ENCODE measurements around the gene PMEL.
"Not testable (repeated sequence)": the region's sequence is repeated elsewhere in the genome, so short reads cannot be mapped to it uniquely, and the experiment has no call there.

Gene PMEL

DNA sequence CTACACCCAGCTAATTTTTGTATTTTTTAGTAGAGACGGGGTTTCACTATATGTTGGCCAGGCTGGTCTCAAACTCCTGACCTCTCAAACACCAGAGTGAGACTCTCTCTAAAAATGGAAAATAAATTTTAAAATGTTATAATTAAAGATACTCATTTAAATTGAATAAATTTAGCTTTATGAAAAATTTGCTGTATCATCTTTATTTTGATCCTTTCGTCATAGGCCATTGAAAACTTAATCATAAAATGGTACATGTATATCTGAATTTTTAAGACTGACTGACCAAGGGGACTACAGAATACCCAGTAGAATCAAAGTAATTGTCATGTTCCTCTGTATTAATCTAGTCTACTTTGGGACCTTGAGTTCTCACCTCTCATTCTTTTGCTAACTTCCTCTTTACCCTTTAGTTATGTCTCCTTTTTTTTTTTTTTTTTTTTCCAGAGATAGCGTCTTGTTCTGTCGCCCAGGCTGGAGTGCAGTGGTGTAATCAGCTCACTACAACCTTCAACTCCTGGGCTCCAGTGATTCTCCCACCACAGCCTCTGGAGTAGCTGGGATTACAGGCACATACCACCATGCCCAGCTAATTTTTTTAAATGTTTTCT is 17.5 kb upstream of the PMEL start:
- no peak for DNase-seq (ENCODE audit: low read depth, low spot score)

DNA sequence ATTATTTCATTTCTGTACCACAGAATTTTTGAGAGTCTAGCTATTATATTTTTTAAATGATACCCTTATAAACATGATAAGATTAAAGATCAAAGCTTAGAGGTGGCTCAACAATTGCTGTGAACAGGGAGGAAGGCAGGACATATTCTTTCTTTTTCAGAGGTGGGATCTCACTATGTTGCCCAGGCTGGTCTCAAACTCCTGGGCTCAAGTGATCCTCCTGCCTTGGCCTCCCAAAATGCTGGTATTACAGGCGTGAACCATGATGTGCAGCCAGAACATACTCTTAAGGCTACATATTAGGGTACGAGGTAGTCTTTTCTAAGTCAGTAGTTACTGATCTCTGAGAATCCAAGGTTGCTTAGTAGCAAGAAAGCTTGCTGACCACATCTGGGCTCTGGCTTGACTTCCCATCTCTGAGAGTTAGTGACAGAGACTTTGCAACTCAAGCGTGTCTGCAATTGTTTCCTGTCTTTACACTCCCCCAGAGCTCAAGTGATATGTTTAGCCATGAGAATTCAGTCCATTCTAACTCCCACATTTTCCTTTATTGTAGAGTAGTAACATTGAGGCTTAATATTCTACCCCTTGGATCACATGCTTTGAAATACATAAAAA is 16.6 kb upstream of the PMEL start:
- DNase-seq (ENCODE audit: low read depth, low spot score): no peak

DNA sequence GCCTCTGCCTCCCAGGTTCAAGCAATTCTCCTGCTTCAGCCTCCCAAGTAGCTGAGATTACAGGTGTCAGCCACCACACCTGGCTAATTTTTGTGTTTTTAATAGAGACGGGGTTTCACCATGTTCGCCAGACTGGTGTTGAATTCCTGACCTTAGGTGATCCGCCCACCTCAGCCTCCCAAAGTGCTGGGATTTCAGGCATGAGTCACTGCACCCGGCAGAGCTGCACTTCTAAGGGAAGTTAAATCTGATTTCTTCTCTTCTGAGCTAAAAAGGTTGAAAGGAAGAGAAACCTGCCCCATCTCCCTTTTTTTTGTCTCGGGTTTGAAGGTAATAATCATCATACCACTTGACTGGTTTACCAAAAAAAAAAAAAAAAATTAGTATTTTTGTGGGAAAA is 16.0 kb upstream of the PMEL start:
- not testable (repeated sequence) for DNase-seq (ENCODE audit: low read depth, low spot score)

DNA sequence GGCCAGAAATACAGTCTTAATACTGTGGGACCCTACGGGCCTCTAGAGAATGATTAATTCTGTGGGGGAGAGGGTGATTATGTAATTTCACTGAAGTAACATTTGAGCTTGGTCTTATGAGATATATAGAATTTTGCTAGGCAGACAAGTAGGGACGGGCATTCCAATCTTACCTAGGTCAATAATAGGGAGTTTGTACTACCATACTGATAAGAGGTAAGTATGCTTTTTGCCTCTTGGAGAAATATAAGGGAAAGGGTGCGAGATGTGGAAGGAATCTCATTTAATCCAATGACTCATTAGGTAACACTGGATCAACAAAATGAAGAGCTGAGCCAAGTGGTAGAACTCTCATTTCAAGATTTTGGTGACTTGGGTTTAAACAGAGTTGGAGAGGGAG is 13.2 kb upstream of the PMEL start:
- DNase-seq (ENCODE audit: low read depth, low spot score): no peak

DNA sequence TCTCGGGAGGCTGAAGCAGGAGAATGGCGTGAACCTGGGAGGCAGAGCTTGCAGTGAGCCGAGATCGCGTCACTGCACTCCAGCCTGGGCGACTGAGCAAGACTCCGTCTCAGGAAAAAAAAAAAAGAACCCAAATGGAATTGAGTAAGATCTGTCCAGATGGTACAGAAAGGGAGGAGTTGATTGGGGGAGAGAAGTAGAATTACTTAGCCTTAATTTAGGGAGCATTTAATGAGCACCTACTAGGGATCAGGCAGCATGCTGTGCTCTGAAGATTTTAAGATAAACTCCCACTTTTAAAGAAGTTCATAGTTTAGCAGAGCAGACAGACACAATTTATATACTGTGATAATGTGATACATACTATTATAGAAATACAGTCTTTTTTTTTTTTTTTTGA is 12.6 kb upstream of the PMEL start:
- no peak for DNase-seq (ENCODE audit: low read depth, low spot score)

DNA sequence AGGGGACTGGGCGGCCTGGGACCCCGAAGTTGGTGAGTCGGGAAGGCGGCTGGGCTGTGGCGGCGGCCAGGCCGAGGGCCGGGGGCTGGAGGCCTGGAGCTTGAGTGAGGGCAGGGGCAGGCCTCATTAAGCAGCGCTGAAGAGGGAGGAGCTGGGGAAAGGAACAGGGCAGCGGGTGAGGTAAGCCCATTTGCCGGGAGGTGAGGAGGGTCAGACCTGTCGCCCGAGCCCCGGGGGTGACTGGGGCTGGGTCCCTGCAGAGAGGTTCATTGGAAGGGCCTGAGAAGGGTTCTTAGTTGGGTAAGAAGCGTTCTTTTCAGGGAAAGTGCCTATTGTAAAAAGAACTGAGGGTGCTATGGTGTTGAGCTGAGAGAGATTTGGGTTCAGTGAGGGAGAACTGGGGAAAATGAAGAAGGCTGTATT is 8.5 kb upstream of the PMEL start:
- no peak for DNase-seq (ENCODE audit: low read depth, low spot score)

DNA sequence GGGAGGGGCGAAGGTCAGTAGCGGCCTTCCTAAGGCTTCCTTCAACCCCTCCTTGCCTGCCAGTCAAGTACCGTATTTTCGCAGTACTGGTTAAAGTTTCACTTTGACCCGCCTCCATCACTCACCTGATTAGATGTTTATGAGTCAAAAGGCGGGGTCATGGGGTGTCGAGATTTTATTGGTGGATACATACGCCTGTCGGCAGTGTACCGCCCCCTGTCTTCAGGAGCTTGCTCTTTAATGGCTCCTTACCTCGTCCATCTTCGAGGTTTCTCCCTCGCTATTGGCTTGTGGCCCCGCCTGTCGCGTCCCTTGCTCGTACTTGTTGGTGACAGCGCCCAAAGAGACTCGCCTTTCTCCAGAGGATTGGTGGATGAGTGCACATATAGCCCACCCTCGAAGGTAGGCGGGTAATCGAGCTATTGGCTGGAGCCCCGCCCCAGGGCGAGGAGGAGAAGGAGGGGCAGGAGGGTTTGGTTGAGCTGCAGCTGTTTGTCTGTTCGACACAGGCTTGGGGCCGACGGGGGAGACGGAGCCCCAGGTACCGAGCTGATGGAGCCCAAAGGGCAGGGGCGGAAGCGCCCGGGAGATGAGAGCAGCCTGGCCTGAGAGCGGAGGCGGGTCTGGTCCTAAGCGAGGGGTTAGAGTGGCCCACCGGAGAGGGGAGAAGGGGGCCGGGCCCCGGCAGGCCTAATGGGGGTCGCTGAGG is 7.9 kb upstream of the PMEL start, which contains the start of gene RAB5B:
TSS of gene RAB5B (plus strand) at position 480 of the 709 bp plus-strand sequence. CDS start 12,883 bp downstream, outside the sequence.
- DNase-seq (ENCODE audit: low read depth, low spot score): peak; percentile 95

DNA sequence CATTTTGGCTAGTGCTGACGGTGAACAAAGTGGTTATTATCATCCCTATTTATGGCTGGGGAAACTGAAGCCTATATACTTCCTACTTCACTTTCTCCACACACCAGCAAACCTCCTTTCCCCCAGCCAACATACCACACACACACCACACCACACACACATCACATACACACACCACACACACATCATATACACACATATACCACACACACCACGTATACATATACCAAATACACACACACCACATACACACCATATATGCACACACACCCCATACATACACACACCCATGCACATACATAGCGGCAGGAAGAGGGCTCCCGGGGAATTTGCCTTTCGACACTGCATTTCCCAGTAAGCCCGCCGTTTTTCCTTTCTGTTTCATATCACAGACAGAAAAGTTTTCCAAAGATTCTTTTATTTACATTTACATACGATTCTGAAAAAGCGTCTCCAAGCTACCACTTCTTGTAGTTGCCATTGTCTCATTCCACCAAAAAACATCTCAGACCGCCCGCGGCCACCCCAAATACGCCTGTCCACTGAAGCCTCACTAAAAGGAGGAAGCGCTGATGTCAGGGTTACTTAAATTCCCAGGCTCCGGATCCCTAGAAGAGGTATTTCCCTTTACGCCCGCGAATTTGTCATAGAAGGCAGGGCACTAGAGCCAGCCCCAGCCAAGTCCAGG is 7.2 kb upstream of the PMEL start:
- DNase-seq (ENCODE audit: low read depth, low spot score): no peak

DNA sequence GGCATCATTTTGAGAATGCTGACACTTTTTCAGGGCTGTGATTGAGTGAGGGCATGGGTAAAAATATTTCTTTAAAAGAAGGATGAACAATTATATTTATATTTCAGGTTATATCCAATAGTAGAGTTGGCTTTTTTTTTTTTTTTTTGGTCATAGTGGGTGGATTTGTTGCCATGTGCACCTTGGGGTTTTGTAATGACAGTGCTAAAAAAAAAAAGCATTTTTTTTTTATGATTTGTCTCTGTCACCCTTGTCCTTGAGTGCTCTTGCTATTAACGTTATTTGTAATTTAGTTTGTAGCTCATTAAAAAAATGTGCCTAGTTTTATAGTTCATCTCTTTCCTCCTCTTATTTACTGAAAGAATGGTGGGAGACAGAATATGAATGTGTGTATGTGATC is 6.6 kb upstream of the PMEL start:
- no peak for DNase-seq (ENCODE audit: low read depth, low spot score)

DNA sequence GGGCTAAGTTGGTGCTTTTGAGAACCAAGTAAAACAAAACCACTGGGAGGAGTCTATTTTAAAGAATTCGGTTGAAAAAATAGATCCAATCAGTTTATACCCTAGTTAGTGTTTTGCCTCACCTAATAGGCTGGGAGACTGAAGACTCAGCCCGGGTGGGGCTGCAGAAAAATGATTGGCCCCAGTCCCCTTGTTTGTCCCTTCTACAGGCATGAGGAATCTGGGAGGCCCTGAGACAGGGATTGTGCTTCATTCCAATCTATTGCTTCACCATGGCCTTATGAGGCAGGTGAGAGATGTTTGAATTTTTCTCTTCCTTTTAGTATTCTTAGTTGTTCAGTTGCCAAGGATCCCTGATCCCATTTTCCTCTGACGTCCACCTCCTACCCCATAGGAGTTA is 6.2 kb upstream of the PMEL start:
- no peak for DNase-seq (ENCODE audit: low read depth, low spot score)

DNA sequence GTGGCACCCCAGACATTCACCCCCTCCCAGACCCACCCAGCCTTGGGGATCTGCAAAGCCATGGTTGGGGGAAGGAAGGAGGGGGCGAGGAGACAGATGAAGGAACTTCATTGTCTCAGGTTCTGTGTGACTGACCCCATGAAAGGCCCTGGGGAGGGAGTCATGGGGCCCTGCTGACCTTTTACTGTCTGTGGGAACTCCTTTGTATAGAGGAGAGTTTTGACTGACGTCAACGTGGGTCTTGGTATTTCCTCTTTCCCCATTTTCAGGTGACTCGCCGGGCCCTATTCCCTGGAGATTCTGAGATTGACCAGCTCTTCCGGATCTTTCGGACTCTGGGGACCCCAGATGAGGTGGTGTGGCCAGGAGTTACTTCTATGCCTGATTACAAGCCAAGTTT is 4.9 kb upstream of the PMEL start:
- no peak for DNase-seq (ENCODE audit: low read depth, low spot score)

DNA sequence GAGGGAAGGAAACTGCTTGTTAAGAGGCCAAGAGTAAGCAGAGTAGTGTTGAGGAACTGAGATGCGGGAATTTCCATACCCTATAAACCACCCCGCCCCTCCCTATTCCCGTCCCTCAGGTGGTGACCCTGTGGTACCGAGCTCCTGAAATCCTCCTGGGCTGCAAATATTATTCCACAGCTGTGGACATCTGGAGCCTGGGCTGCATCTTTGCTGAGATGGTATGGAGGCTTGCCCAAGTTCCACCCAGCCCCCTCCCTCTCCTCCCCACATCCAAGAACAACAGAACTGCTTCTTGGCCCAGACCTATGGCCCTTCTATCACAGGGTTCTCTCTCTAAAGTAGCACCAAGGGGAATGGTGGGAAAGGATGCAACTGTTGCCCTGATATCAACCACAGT is 3.5 kb upstream of the PMEL start:
- DNase-seq (ENCODE audit: low read depth, low spot score): no peak

DNA sequence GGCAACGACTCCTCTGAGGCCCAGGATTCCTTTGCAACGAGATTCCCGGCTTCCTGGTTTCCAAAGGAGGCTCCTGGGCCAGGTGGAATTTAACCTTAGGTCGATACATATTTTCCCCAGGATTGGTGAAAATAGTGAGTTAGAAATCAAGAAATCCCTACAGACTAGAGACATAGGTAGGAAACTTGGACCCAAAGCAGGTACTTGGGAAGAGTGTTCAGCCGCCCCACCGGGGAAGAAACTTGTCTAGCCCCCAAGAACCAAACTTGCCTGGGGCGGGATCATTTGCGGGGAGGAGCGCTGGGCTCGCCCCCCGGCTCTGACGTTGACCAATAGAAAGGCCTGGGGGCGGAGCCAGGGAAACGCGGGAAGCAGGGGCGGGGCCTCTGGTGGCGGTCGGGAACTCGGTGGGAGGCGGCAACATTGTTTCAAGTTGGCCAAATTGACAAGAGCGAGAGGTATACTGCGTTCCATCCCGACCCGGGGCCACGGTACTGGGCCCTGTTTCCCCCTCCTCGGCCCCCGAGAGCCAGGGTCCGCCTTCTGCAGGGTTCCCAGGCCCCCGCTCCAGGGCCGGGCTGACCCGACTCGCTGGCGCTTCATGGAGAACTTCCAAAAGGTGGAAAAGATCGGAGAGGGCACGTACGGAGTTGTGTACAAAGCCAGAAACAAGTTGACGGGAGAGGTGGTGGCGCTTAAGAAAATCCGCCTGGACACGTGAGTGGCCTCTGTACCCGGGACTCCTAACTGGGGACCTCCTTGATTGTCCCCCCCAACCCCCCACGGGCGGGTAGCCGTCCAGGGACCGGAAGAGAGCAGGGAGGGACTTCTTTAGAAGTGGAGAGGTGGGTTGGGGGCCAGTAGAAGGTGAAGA is 803 bp upstream of the PMEL start, which contains the start of gene CDK2:
TSS of gene CDK2 (plus strand) at position 423 of the 874 bp plus-strand sequence. CDS start at position 602, 179 bp downstream.
- DNase-seq (ENCODE audit: low read depth, low spot score): peak; percentile 76

DNA sequence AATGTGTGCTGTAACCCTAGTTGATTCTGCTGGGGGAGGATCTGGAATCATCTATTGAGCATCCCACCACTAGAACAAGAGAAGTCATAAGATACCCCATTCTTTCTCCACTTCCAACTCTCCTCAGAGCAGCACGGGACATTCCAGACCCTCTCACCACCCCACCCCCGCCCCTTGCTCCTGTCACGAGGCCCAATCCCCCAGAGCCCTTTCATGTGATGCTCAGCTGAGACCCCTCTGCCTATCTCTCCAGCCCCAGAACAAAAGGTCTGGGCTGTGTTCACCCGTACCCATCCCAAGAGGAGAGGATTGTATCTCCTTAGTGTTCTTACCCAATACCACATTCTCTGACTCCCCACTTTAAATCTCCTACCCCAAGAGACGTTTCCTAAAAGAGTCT is 602 bp downstream of the PMEL start:
- no peak for DNase-seq (ENCODE audit: low read depth, low spot score)

DNA sequence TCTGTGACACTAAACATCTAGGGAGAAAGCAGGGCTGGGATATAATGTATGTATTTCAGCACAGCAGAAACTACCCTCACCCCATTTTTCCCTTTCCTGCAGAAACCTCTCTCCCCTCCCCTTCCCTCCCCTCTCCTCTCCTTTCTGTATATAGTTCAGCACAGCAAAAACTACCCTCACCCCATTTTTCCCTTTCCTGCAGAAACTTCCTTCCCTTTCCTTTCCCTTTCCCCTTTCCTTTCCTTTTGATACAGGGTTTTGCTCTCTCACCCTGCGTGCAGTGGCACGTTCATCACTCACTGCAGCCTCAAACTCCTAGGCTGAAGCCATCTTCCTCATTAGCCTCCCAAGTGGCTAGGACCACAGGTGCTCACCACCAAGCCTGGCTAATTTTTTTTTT is 2.1 kb downstream of the PMEL start:
- no peak for DNase-seq (ENCODE audit: low read depth, low spot score)

DNA sequence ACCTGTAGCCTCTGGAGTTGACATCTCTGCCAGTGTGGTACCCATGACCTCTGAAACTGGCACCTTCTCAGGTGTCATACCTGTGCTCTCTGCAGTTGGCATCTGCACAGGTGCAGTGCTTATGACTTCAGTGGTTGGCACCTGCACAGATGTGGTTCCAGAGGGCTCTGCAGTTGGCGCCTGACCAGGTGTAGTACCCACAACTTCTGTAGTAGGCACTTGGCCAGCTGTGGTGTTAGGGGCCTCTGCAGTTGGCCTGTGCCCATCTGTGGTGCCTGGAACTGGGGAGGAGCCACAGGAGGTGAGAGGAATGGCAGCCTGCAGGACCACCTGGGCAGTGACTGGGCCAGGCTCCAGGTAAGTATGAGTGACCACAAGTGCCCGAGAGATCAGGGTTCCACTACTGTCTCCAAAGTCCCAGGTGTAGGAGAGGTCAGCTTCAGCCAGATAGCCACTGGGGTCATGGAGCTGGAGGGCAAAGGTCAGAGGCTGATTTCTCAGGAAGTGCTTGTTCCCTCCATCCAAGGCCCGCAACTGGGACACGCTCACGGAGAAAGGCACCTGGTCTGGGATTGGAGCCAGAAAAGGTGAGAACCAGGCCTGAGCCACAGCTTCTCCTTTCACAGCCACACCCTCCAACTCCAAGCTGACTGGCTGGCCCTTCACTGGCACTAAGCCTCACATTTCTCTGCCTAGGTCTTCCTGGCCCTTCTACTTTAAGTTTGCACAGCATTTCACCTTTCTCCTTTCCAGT is 8.6 kb downstream of the PMEL start:
- DNase-seq (ENCODE audit: low read depth, low spot score): no peak

DNA sequence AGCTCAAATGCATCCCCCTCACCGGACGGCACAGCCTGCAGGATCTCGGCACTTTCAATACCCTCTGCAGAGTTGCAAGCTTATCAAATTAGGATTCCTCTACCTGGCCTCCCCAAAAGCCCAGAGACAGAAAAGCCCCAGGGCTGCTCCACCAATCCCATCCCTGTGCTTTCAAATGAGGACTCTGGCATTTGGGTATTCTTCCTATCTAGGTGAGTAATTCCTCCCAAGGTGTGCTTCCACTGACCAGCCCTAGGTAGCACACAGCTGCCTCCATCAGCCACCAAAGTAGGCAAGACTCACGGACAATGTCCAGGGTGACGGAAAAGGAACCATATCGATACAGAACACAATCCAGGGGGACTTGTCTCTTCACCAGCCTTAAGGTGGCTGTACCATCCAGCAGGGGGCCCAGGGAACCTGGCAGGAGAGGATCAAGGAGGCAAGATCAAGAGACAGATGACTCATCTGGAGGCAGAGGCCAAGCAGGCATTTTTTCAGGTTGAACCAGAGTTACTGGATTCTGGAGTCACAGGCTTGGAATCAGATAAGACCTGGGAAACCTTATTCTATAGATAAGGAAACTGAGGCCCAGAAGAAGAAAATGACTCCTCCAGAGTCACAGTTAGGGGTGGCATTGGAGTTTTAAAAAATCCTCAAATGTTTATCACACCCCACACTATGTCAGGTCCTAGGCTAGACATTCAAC is 9.9 kb downstream of the PMEL start:
- DNase-seq (ENCODE audit: low read depth, low spot score): no peak

DNA sequence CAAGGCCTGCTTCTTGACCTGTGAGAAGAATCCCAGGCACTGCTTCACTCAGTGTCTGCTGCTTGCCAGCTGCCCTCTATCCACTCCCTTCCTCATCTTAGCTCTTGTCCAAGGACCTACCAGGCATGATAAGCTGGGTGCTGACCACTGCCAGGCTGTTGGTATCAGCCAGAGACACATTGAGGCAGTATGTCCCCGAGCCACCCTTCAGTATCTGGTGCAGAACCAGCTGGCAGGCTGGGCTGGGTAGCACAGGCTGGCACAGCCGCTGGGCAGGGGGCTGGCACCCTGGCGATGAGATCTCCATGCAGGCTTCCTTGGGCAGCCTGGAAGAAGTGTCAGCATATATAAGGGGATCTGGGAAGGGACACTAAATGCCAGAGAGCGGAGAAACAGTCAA is 10.5 kb downstream of the PMEL start:
- no peak for DNase-seq (ENCODE audit: low read depth, low spot score)

DNA sequence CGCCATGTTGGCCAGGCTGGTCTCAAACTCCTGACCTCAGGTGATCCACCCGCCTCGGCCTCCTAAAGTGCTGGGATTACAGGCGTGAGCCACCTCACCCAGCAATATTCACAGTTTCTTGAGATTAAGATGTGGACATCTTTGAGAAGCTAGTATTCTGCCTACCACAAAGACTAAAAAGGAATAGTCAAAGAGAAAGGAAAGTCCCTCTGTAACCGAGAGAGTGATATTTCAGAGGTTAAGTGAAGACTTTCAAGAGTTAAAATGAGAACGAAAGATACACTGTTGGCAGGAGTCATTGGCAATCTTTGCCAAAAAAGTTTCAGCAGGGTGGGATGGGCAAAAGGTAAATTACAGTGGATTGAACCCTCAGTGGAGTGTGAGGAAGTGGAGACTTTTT is 19.3 kb downstream of the PMEL start:
- no peak for DNase-seq (ENCODE audit: low read depth, low spot score)

DNA sequence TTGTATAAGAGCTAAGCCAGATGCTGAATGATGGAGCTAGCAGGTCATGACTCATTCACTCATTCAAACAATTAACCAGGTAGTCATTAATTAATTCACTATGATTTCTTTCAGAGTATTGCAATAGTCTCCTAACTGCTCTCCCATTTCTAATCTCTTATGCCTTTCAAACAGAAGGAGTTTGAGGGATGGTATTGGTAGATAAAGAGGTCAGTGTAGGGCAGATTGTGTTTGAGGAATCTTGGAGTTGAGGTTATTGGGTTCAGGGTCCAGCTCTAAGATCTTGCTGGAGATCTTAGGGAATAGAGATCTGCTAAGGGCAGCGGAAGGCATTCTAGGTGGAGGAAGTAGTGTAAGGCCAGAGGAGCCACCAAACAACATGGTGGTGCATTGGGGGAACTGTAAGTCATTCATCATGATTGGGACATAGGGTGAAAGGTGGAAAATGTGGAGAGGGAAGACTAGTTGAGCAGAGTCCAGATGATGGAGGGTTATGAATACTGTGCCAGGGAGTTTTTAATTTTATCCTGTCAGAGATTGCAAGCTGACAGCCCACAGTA is 23.2 kb downstream of the PMEL start:
- DNase-seq (ENCODE audit: low read depth, low spot score): no peak
